Natural killer cell (primary cell): ENCODE measurements around the gene WWTR1. TPM values are rescaled to one million over a fixed set of nuclear protein-coding genes. Genes with fewer than 3 reads are reported as not detected.

Source experiments
- ATAC-seq, 3 donors: fragments of 150-1000 bp in 2 of 3; fragments of 200-7000 bp in 1 of 3; cut with Tn5 transposase; 1 replicate in 1 of 3; 2 replicates in 2 of 3; pipeline ENCODE4 v1.10.0; 2021; ENCODE audit warnings: mild to moderate bottlenecking in 2 of 3, moderate library complexity in 2 of 3
- DNase-seq, 2 donors: peaks; one replicate each; pipeline versions ENCODE4 v3.0.0 to v3.0.0-alpha.2; 2013 to 2021; ENCODE audit warnings: mixed read lengths in 1 of 2
- H3K27ac ChIP-seq: one replicate; pipeline ENCODE4 v1.5.1; 2013; ENCODE audit warnings: mild to moderate bottlenecking, low read length
- H3K27me3 ChIP-seq: one replicate; pipeline ENCODE4 v1.6.1; 2013; ENCODE audit warnings: low read length; ENCODE audit not compliant: control insufficient read depth, insufficient read depth
- H3K36me3 ChIP-seq: one replicate; pipeline ENCODE4 v1.6.1; 2013; ENCODE audit warnings: low read length; ENCODE audit not compliant: control insufficient read depth, insufficient read depth
- H3K4me1 ChIP-seq: one replicate; pipeline ENCODE4 v1.6.1; 2013; ENCODE audit warnings: low read length; ENCODE audit not compliant: control insufficient read depth, insufficient read depth
- H3K4me3 ChIP-seq: one replicate; pipeline ENCODE4 v1.5.1; 2013; ENCODE audit warnings: low read length
- H3K9me3 ChIP-seq: one replicate; pipeline ENCODE4 v1.6.1; 2013; ENCODE audit warnings: low read length; ENCODE audit not compliant: control insufficient read depth, insufficient read depth
- H3K27ac Mint-ChIP-seq, 2 donors: one replicate each; pipeline ENCODE4 v1.8.0; 2022; ENCODE audit warnings: mild to moderate bottlenecking in 2 of 2, mixed read lengths in 2 of 2, moderate library complexity in 1 of 2
- H3K27me3 Mint-ChIP-seq, 2 donors: one replicate each; pipeline ENCODE4 v1.8.0; 2022; ENCODE audit warnings: low read depth in 2 of 2, mixed read lengths in 2 of 2
- H3K36me3 Mint-ChIP-seq: one replicate; pipeline ENCODE4 v1.8.0; 2022; ENCODE audit warnings: mixed read lengths
- H3K4me1 Mint-ChIP-seq, 2 donors: one replicate each; pipeline ENCODE4 v1.8.0; 2022; ENCODE audit warnings: mixed read lengths in 2 of 2
- H3K4me3 Mint-ChIP-seq: one replicate; pipeline ENCODE4 v1.8.0; 2022; ENCODE audit warnings: mild to moderate bottlenecking, moderate library complexity, mixed read lengths
- H3K9me3 Mint-ChIP-seq, 2 donors: one replicate each; pipeline ENCODE4 v1.8.0; 2022; ENCODE audit warnings: mixed read lengths in 2 of 2
- WGBS: methylation state at CpG from one replicate; pipeline ENCODE4 v1.1.7; 2013; ENCODE audit warnings: missing lambda C conversion rate; ENCODE audit not compliant: insufficient coverage; 5-methylcytosine and 5-hydroxymethylcytosine counted together
- intact Hi-C: fragments of 100-400 bp; cut with micrococcal nuclease; formaldehyde crosslinking; loops from one replicate; pipeline ENCODE4 v1.14.2; 2022
- total RNA-seq, 4 donors: library from RNA; stranded (reverse); fragments of 120-200 nt in 1 of 4; gene quantifications; one replicate each; pipeline versions ENCODE4 v1.2.3 to v1.2.4, GENCODE V29; 2013 to 2022
- TF ChIP-seq, protein P1 (sequence below): fragments of 200-600 bp; IDR thresholded peaks from one replicate; pipeline ENCODE4 v1.8.0; 2022; ENCODE audit warnings: antibody characterized with exemption

The WWTR1 gene
- total RNA-seq, 3 donors from 2014 or later (not counting 1 experiment from before 2014, with no cell fraction given): 0.72 to 1.1 (median 0.73) TPM

GRCh38 chr3:149475451-149476060 lies 182.3 kb downstream of the WWTR1 start:
- 89% methylated on average over 6 of the region's 7 CpGs for WGBS
- no peak overlapping the region for H3K27ac ChIP-seq
- intact Hi-C loops: no loop called here
- peaks cover 8% of the 10 kb centered on the region for H3K4me1 ChIP-seq
- no peak overlapping the region for H3K4me3 ChIP-seq
- Mint-ChIP-seq H3K27ac (no peak overlapping the region), H3K9me3 (no peaks in the 10 kb centered on the region), H3K4me1 (peaks cover 11 to 15% of the 10 kb centered on the region in 2 donors), H3K27me3 (no peaks in the 10 kb centered on the region), H3K4me3 (no peak overlapping the region), H3K36me3 (no peaks in the 10 kb centered on the region)
- DNase-seq (no peak), ATAC-seq (no peak)
- TF ChIP-seq, protein P1, sequence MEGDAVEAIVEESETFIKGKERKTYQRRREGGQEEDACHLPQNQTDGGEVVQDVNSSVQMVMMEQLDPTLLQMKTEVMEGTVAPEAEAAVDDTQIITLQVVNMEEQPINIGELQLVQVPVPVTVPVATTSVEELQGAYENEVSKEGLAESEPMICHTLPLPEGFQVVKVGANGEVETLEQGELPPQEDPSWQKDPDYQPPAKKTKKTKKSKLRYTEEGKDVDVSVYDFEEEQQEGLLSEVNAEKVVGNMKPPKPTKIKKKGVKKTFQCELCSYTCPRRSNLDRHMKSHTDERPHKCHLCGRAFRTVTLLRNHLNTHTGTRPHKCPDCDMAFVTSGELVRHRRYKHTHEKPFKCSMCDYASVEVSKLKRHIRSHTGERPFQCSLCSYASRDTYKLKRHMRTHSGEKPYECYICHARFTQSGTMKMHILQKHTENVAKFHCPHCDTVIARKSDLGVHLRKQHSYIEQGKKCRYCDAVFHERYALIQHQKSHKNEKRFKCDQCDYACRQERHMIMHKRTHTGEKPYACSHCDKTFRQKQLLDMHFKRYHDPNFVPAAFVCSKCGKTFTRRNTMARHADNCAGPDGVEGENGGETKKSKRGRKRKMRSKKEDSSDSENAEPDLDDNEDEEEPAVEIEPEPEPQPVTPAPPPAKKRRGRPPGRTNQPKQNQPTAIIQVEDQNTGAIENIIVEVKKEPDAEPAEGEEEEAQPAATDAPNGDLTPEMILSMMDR: no peak
- no peaks in the 10 kb centered on the region for H3K9me3 ChIP-seq
- no peaks in the 10 kb centered on the region for H3K27me3 ChIP-seq
- no peaks in the 10 kb centered on the region for H3K36me3 ChIP-seq

DNA sequence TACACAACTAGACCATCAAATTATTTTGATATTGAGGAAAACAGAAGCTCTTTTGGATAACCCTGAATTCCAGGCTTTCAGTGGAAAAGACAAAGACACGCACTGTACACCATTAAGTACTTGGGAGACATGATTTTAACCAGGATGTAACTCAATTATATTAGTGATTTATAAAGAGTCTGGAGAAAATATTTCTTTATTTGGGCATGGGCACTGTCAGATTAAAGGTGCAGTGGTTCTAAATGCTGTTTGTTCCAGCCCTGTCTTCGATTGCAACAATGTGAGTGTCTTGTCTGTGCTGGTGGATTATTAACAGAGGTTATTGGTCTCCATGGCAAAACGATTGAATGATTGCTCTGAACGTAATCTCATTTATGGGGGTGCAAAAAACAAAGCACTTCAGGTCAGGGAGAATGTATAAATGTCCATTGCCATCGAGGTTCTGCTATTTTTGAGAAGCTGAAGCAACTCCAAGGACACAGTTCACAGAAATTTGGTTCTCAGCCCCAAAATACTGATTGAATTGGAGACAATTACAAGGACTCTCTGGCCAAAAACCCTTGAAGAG lies 183.5 kb downstream of the WWTR1 start, which contains the start of gene TM4SF4:
Gene TM4SF4, plus strand, starts transcription at position 448 of the 568 bp plus-strand sequence. CDS start 181 bp downstream, outside the sequence.
- 75% methylated on average over 4 of the region's 5 CpGs for WGBS

DNA sequence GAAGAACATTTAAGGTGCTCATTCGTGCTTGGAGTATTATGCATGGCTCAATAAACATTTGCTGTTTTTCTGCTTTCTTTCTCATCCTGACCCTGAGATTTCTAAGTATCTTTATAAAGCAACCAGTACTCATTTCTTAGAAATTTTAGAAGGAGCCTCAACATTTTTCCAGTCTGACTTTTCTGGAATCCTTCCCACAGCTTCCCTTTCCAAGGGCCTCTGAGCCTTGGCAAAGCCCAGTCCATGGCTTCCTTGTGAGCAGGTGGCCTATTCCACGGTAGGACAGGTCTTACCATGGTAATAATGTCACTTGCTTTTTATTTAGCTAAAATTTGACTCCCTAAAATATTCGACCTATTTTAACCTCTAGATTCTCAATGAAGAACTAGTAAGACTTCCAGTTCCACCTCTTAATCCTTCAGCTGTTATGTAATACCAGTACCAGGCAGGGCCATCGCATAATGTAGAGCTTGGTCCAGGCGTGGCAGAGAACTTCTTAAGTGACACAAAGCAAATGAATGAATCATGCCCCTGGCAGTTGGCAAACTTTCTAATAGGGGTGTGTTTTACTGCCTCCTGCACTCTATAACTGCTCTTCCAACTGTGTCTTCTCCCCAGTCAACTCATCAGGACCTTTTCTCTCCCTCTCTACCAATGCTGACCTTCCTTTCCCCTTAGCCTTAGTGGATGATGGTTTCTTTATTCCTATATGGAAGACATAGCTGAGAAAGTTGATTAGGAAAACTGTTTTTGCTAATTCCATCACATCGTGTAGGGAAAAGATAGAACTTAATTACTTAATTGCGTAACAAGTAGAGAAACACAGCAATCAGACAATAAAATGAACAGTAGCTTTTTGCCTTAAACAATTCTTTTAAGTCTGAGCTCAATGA lies 184.2 kb downstream of the WWTR1 start:
- 85% methylated on average over 5 of the region's 7 CpGs for WGBS
- no peaks in the 10 kb centered on the region for H3K4me1 ChIP-seq
- H3K27ac ChIP-seq: no peak overlapping the region
- DNase-seq (peak in 1 of 2 donors; percentile 3), ATAC-seq (no peak)
- TF ChIP-seq, protein P1: no peak
- no peak overlapping the region for H3K4me3 Mint-ChIP-seq
- H3K27me3 Mint-ChIP-seq: no peaks in the 10 kb centered on the region
- intact Hi-C loops: no loop called here
- H3K36me3 Mint-ChIP-seq: no peaks in the 10 kb centered on the region
- no peaks in the 10 kb centered on the region for H3K9me3 ChIP-seq
- H3K4me1 Mint-ChIP-seq: peaks cover 9 to 16% of the 10 kb centered on the region in 2 donors
- no peak overlapping the region for H3K4me3 ChIP-seq
- H3K9me3 Mint-ChIP-seq: no peaks in the 10 kb centered on the region
- H3K36me3 ChIP-seq: no peaks in the 10 kb centered on the region
- no peaks in the 10 kb centered on the region for H3K27me3 ChIP-seq
- no peak overlapping the region for H3K27ac Mint-ChIP-seq

More for the DNA sequence above, 183.5 kb downstream of the WWTR1 start, which contains the start of gene TM4SF4:
- Mint-ChIP-seq H3K4me3 (no peak within 1 kb of the TSS), H3K27me3 (no peaks in the 10 kb centered on the region), H3K36me3 (no peaks in the 10 kb centered on the region), H3K27ac (no peak within 1 kb of the TSS), H3K4me1 (peaks cover 9 to 11% of the 10 kb centered on the region in 2 donors), H3K9me3 (no peaks in the 10 kb centered on the region)
- no peak for ATAC-seq
- Histone ChIP-seq H3K36me3 (no peaks in the 10 kb centered on the region), H3K27me3 (no peaks in the 10 kb centered on the region), H3K4me3 (no peak within 1 kb of the TSS), H3K4me1 (no peaks in the 10 kb centered on the region), H3K9me3 (no peaks in the 10 kb centered on the region), H3K27ac (no peak within 1 kb of the TSS)
- intact Hi-C loops: no loop called here
- no peak for DNase-seq
- TF ChIP-seq, protein P1: no peak
